Stimulated activated CD4-positive, alpha-beta T cell treated with anti-CD3 and anti-CD28 coated beads, Interleukin-4, amount 100 ng/mL, for 4 hours (primary cell): ENCODE results near the gene GMPR.

Source experiments
- DNase-seq, 2 experiments: peaks; one replicate each; pipeline ENCODE4 v3.0.0-alpha.2; 2020

The GMPR gene

GRCh38 chr6:16334671-16335070 is 96.3 kb downstream of the GMPR start:
- no peak for DNase-seq

- DNase-seq: no peak
Observed at GRCh38 chr6:16335176-16335575, 96.8 kb downstream of the GMPR start.

- DNase-seq: no peak
Observed at GRCh38 chr6:16336056-16336818, 97.8 kb downstream of the GMPR start.

GRCh38 chr6:16336911-16337294 is 98.5 kb downstream of the GMPR start:
- DNase-seq: no peak

- no peak for DNase-seq
Observed at GRCh38 chr6:16337295-16337975, 99.0 kb downstream of the GMPR start.

GRCh38 chr6:16338577-16339264 is 100.3 kb downstream of the GMPR start:
- no peak for DNase-seq

DNA sequence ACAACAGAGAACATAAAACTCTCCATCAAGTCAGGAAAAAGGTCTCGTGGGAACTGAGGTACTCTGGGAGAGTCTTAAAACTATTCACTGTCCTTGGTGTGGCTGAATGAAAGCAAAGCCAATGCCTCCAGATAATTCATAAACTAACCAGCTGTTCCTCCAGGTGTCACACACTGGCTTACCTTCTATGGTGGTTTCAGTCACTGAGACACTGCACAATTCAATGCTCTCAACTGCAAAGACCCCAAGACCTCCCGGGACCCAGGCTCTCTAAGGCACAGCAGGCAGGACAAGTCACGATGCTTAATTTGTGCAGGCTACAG is 100.8 kb downstream of the GMPR start:
- DNase-seq: no peak

DNA sequence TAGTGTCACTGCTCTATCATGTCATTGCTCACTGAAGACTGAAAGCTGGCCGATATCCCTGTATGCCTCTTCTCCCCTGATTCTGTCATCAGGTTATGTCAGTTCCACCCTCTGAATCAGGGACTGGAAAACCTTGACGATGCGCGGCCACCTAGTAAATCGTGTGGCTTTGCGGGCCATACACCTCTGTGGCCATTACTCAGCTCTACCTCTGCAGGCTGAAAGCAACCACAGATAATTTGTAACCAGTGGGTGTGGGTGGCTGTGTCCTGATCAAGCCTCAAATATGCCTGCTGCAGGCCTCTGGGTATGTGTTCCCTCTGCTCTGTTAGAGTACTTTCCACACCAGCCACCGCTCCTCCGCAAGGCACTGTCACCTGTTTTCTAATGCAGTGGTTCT is 105.2 kb downstream of the GMPR start:
- DNase-seq: no peak

- DNase-seq: no peak
Observed at GRCh38 chr6:16344756-16345155, 106.4 kb downstream of the GMPR start.
